ENCODE data around the gene AANAT.

Gene AANAT

DNA sequence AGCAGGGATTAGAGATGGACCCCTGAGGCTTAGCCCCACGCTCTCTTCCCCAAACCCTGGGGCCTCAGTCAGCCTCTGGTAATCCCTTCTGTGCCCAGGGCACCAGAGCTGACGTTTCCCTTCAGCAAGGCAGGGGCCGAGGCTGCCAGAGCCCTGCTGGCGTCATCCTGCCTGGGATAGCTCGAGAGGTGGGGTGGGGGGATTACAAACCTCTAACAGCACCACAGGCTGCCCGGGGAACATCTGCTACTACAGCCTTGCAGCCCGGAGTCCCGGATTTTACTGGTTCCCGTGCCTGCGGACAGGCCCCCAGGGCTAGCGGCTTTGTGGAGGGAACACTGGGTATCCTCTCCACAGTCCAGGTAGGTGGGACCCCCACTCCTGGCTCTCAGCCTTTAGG is at the start of gene AANAT:
Gene AANAT, plus strand, starts transcription at position 238 of the 400 bp plus-strand sequence. CDS start 1,144 bp downstream, outside the sequence.
- Mint-ChIP-seq H3K27ac (no peak within 1 kb of the TSS), H3K27me3 (no peaks in the 10 kb centered on the region)

DNA sequence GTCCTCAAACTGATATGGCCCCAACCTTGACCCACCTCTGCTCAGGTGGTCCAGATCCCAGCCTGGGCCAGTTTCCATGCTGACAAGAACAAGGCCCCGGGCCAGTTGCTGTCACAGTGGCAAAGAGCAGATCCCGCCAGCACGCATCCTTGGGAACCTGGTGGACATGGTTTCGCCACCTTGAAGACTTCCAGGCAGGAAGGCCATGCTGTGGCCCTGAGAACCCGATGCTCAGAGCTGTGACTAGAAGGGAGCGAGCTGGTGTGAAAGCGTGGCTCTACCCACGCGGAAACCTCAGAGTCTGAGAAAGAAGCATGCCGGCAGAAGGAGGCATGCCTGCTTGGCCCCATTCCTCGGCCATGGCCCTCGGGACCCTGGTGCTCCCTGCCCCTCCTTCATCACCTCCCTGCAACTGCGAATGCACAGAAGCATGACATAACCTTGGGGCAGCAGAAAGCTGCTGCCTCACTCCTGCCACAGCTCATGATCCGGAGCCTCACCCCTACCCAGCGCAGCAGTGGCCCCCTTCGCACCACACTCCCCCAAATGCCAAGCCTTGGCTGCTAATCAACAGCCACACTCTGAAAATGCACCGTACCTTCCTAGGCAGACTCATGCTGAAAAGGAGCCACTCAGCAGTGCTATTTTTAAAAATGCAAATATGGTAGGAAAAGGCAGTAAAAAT is 47.7 kb upstream of the AANAT start:
- H3K27me3 Mint-ChIP-seq: no peaks in the 10 kb centered on the region
- H3K9me3 Mint-ChIP-seq (ENCODE audit: low read depth): no peaks in the 10 kb centered on the region
- peaks cover 17% of the 10 kb centered on the region for H3K4me1 Mint-ChIP-seq (ENCODE audit: low read depth)
- H3K4me3 Mint-ChIP-seq: no peak overlapping the region
- peaks cover 3% of the 10 kb centered on the region for H3K36me3 Mint-ChIP-seq
- H3K27ac Mint-ChIP-seq: no peak overlapping the region

More for the DNA sequence above, at the start of gene AANAT:
- no peak within 1 kb of the TSS for H3K4me3 Mint-ChIP-seq
- peaks cover 4% of the 10 kb centered on the region for H3K4me1 Mint-ChIP-seq (ENCODE audit: low read depth)
- H3K9me3 Mint-ChIP-seq (ENCODE audit: low read depth): no peaks in the 10 kb centered on the region
- H3K36me3 Mint-ChIP-seq: no peaks in the 10 kb centered on the region

DNA sequence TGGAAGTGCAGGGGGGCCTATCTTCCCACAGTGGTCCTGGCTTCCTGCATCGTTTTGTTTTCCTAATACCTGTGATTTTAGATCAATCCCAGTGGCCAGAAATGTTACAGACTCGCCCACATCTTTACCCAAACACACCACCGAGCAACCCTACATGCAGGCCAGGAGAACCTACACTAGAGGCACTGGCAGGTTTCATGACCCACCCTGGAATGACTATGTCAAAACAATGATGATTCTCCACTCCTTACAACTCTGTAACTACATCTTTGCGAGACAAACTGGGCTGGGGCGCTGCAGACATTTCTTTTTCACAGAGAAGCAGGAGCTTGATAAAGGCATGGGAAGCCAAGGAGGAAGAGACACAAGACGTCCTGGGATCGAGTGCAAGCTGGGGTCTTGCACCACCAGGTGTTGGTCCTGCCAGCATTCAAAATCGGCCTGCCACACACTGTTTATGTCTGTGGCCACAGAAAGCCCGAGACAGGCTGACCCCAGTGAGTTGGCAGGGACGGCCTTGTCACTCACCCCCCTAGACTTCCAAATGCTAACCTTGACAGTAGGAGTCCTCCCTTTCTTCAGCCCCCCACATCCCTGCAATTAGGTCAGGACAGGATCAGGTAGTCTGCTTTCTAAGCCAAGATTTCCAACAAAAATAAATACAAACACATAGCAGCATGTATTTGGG is 46.9 kb upstream of the AANAT start:
- no peak overlapping the region for H3K4me3 Mint-ChIP-seq
- H3K27me3 Mint-ChIP-seq: no peaks in the 10 kb centered on the region
- H3K27ac Mint-ChIP-seq: no peak overlapping the region
- peaks cover 3% of the 10 kb centered on the region for H3K36me3 Mint-ChIP-seq
- peaks cover 18% of the 10 kb centered on the region for H3K4me1 Mint-ChIP-seq (ENCODE audit: low read depth)
- H3K9me3 Mint-ChIP-seq (ENCODE audit: low read depth): no peaks in the 10 kb centered on the region

DNA sequence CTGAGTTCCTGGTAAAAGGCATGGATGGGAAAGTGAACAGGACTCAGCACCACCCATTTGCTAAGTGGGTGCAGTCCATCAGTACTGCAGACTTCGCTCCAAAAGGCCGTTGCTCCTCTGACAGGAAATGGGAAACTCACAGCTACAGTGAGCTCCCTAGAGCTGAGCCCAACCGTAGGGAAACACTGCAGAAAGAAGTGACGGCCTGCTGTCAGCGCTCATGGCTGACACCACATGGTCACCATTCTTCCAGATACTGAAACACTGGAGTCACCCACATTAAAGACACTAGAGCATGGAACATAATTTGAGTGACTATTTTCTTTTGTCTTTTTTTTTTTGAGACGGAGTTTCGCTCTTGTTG is 46.4 kb upstream of the AANAT start:
- peaks cover 3% of the 10 kb centered on the region for H3K36me3 Mint-ChIP-seq
- H3K27ac Mint-ChIP-seq: no peak overlapping the region
- no peak overlapping the region for H3K4me3 Mint-ChIP-seq
- H3K27me3 Mint-ChIP-seq: no peaks in the 10 kb centered on the region
- H3K4me1 Mint-ChIP-seq (ENCODE audit: low read depth): peaks cover 19% of the 10 kb centered on the region
- H3K9me3 Mint-ChIP-seq (ENCODE audit: low read depth): no peaks in the 10 kb centered on the region

DNA sequence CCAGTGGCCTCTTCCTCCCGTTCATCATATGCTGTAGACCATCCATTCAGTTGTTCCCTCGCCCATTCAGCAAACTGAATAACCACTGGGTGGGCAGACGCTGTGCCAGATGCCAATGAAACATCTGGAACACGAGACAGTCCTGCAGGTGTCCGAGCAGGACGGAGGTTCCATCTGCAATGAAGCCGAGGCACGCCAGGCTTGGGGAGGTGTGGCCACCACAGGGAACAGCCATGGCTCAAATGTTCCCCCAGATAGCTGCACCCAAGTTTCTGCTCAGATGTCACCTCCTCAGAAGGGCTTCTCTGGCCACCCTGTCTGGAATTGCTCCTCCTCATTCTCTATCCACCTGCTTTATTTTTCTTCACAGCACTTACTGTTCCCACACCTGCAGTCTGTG is 45.0 kb upstream of the AANAT start:
- Mint-ChIP-seq H3K27ac (no peak overlapping the region), H3K4me1 (ENCODE audit: low read depth) (peaks cover 26% of the 10 kb centered on the region), H3K4me3 (no peak overlapping the region), H3K36me3 (peaks cover 3% of the 10 kb centered on the region), H3K27me3 (no peaks in the 10 kb centered on the region), H3K9me3 (ENCODE audit: low read depth) (no peaks in the 10 kb centered on the region)

DNA sequence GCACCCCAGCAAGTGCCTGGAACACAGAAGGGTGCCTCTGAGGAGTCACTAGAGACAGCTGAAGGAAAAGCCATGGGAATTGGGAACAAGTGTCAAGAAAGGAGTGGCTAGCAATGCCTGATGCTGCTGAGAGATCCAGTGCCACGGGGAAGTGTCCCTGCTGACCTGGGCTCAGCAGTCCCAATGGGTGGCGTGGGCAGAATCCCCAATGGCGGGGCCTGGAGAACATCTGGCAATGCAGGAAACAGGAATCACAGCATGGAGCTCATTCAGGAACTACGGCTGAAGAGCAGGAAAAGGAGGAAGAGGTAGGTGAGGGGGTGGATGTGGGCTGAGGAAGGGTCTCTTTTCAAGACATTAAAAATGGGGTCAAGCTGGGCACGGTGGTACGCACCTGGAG is 44.5 kb upstream of the AANAT start:
- Mint-ChIP-seq H3K4me1 (ENCODE audit: low read depth) (peaks cover 22% of the 10 kb centered on the region), H3K27ac (no peak overlapping the region), H3K9me3 (ENCODE audit: low read depth) (no peaks in the 10 kb centered on the region), H3K4me3 (no peak overlapping the region), H3K27me3 (no peaks in the 10 kb centered on the region), H3K36me3 (peaks cover 3% of the 10 kb centered on the region)

DNA sequence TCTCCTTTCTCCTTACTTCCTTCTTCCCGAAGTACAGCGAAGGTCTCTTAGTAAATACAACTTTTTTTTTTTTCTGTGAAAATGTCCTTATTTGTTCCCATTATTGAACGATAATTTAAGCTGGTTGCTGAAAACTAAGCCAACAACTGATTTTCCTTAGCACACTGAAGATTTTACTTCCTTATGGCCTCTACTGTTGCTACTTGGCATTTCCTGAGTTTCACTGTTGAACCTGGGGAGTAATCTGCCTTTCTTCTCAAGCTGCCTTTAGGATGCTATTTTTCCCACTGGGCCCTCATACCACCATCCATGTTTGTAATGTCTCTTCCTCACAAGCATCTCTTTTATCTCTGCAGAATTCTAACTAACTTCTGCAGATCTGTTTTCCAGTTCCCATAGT is 40.5 kb upstream of the AANAT start:
- no peak overlapping the region for H3K4me3 Mint-ChIP-seq
- H3K27ac Mint-ChIP-seq: peak overlapping the region; percentile 58
- H3K4me1 Mint-ChIP-seq (ENCODE audit: low read depth): peaks cover 20% of the 10 kb centered on the region
- H3K27me3 Mint-ChIP-seq: no peaks in the 10 kb centered on the region
- no peaks in the 10 kb centered on the region for H3K9me3 Mint-ChIP-seq (ENCODE audit: low read depth)
- peaks cover 3% of the 10 kb centered on the region for H3K36me3 Mint-ChIP-seq

DNA sequence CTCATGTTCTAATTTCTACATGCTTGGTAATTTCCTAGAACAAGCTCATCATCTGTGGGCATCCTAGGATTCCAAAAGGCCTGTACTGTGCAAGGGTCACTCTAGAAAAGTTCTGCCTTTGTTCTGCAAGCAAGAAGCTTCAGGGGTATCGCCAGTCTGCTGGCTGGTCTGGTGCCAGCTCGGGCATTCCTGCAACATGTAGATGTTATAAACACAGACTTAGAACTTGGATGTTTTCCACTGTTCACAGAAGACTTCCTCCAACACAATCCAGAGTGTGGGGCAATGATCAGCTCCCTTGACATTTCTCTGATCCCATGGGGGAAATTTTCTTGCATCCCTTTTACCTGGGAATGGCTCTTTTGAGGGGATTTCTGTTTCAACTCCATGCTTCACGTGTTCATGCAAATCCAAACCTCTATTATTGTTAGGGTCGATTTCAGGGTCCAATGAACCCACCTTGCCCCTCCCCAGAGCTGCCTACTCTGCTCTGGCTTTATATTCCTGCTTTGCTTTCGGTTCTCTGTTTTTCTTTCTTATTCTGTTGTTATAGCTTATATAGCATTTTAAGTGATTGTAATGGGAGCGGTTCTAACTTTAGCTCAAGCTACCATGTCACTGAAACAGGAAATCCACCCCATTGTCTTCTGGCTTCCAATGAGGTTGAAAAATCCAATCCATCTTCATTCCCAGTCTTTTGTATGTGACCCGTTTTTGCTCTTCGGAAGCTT is 39.7 kb upstream of the AANAT start:
- H3K4me3 Mint-ChIP-seq: no peak overlapping the region
- peaks cover 3% of the 10 kb centered on the region for H3K36me3 Mint-ChIP-seq
- H3K27ac Mint-ChIP-seq: no peak overlapping the region
- H3K4me1 Mint-ChIP-seq (ENCODE audit: low read depth): peaks cover 24% of the 10 kb centered on the region
- H3K9me3 Mint-ChIP-seq (ENCODE audit: low read depth): no peaks in the 10 kb centered on the region
- no peaks in the 10 kb centered on the region for H3K27me3 Mint-ChIP-seq

DNA sequence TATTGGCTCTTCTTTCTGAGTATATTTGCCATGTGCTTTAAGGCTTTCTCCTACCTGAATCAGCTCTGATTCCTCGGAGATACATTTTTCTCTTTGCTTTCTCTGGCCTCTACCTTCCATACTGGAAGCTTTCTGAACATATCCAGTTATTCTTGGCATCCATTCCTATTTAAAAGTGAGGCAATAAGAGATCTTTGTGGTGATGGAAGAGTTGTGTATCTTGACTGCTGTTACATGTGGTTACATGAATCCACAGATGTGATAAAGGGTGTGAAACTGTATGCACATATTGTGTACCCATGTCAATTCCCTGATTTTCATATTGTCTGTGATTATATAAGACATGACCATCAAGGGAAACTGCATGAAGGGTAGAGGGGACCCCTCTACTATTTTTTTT is 38.9 kb upstream of the AANAT start:
- H3K4me1 Mint-ChIP-seq (ENCODE audit: low read depth): peaks cover 24% of the 10 kb centered on the region
- no peaks in the 10 kb centered on the region for H3K27me3 Mint-ChIP-seq
- no peaks in the 10 kb centered on the region for H3K36me3 Mint-ChIP-seq
- no peaks in the 10 kb centered on the region for H3K9me3 Mint-ChIP-seq (ENCODE audit: low read depth)
- H3K27ac Mint-ChIP-seq: no peak overlapping the region
- H3K4me3 Mint-ChIP-seq: no peak overlapping the region

DNA sequence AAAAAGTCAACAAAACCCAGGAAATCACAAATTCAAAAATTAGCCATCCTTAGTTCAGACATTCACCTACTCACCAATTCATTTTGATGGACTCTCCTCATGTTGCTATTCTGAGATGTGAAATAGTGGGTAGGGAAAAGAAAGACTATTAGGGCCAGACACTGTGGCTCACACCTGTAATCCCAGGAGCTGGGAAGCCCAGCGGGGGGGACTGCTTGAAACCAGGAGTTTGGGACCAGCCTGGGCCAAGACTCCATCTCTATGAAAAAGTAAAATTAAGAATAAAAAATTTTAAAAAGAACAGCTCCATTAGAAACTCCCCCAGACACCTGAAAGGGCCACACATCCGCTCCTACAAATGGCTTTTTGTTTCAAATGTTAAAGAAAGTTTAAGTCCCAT is 35.9 kb upstream of the AANAT start:
- H3K36me3 Mint-ChIP-seq: peaks cover 4% of the 10 kb centered on the region
- no peak overlapping the region for H3K4me3 Mint-ChIP-seq
- H3K27ac Mint-ChIP-seq: no peak overlapping the region
- H3K27me3 Mint-ChIP-seq: no peaks in the 10 kb centered on the region
- peaks cover 29% of the 10 kb centered on the region for H3K4me1 Mint-ChIP-seq (ENCODE audit: low read depth)
- no peaks in the 10 kb centered on the region for H3K9me3 Mint-ChIP-seq (ENCODE audit: low read depth)

DNA sequence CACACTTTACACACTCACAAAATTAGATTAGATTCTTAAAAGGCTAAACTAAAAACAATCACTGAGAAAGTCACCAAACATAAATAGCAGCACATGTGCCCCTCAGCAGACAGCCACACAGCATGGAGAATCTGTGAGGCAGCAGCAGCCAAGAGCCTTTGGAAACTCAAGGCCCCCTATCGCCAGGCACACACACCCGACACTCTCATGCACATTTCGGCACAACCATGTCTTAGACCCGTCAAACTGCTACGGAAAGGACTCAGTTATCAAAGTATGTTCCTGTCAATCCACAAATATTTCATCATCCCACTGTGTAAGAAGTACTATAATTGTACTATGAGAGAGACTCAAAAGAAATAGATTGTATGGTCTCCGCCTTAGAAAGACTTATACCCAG is 35.4 kb upstream of the AANAT start:
- Mint-ChIP-seq H3K4me1 (ENCODE audit: low read depth) (peaks cover 26% of the 10 kb centered on the region), H3K4me3 (no peak overlapping the region), H3K36me3 (peaks cover 4% of the 10 kb centered on the region), H3K27me3 (no peaks in the 10 kb centered on the region), H3K27ac (no peak overlapping the region), H3K9me3 (ENCODE audit: low read depth) (no peaks in the 10 kb centered on the region)

DNA sequence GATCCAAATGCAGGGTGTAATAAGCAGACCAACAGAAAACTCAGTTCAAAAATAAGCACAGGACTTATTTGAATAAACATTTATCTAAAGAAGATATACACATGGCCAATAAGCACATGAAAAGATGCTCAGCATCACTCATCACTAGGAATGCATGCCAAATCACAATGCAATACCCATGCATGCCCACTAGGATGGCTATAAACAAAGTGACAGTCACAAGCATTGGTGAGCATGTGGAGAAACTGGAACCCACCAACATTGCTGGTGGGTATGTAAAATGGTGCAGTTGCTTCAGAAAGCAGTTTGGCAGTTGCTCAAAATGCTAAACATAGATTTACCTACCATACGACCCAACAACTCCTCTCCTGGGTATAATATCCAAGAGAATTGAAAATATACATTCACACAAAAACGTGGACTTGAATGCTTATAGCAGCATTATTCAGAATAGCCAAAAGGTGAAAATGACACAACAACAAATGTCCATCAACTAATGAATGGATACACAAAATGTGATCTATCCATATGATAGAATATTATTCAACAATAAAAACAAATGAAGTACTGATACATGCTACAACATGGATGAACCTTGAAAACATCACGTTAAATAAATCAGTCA is 34.6 kb upstream of the AANAT start:
- Mint-ChIP-seq H3K27ac (no peak overlapping the region), H3K4me1 (ENCODE audit: low read depth) (peaks cover 25% of the 10 kb centered on the region), H3K4me3 (no peak overlapping the region), H3K27me3 (no peaks in the 10 kb centered on the region), H3K9me3 (ENCODE audit: low read depth) (no peaks in the 10 kb centered on the region), H3K36me3 (peaks cover 4% of the 10 kb centered on the region)

DNA sequence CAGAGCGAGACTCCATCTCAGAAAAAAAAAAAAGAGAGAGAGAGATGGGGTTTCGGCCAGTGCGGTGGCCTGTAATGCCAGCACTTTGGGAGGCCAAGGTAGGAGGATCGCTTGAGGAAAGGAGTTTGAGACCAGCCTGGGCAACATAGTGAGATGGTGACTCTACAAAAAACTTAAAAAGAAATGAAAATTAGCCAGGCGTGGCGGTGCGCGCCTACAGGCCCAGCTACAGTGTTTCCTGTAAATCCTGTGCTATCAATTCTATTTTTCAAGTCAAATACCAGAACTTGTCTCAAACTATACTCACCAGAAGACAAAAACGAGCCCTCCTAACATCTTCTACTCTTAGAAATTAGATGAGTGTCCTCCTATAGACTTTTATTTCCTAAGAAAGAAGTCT is 33.7 kb upstream of the AANAT start:
- Mint-ChIP-seq H3K9me3 (ENCODE audit: low read depth) (no peaks in the 10 kb centered on the region), H3K4me1 (ENCODE audit: low read depth) (peaks cover 28% of the 10 kb centered on the region), H3K27ac (no peak overlapping the region), H3K4me3 (no peak overlapping the region), H3K27me3 (no peaks in the 10 kb centered on the region), H3K36me3 (peaks cover 6% of the 10 kb centered on the region)

DNA sequence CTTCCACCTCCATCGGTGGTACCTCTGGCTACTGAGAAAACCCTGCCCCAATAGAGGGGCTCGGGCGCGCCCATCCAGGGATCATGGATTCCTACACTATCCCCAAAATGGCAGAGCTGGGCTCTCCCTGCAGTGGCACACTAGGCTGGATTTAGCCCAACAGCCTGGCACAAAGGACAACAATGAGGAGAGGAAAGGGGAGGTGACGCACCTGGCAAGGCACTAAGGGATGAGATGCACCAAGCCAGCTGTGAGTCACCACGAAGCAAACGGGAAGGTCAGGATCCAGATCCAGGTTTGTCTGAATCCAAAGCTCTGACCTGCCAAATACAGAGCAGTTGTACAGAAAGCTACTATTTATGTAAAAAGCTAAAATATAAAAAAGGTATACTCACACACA is 32.5 kb upstream of the AANAT start:
- no peak overlapping the region for H3K27ac Mint-ChIP-seq

DNA sequence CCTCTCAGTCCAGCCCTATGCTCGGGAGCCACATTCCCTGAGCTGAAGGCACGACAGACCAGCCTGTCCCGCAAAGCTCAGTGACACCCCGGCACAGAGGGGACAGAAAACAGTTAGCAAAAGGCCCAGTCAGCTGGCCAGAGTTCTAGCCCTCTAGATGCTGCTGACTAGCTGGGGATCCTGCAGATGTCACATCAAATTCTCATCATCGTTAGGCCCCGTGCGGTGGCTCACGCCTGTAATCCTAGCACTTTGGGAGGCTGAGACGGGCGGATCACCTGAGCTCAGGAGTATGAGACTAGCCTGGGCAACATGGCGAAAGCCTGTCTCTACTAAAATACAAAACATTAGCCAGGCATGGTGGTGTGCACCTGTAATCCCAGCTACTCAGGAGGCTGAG is 31.7 kb upstream of the AANAT start:
- Mint-ChIP-seq H3K27me3 (no peaks in the 10 kb centered on the region), H3K36me3 (peaks cover 6% of the 10 kb centered on the region), H3K9me3 (ENCODE audit: low read depth) (no peaks in the 10 kb centered on the region), H3K4me3 (no peak overlapping the region), H3K27ac (no peak overlapping the region), H3K4me1 (ENCODE audit: low read depth) (peaks cover 31% of the 10 kb centered on the region)

More for the DNA sequence above, 32.5 kb upstream of the AANAT start:
- H3K9me3 Mint-ChIP-seq (ENCODE audit: low read depth): no peaks in the 10 kb centered on the region
- no peak overlapping the region for H3K4me3 Mint-ChIP-seq
- H3K36me3 Mint-ChIP-seq: peaks cover 6% of the 10 kb centered on the region
- no peaks in the 10 kb centered on the region for H3K27me3 Mint-ChIP-seq
- peaks cover 29% of the 10 kb centered on the region for H3K4me1 Mint-ChIP-seq (ENCODE audit: low read depth)
